ENCODE measurements around the gene MGAT4C. TPM values are rescaled to one million over a fixed set of nuclear protein-coding genes. Genes with fewer than 3 reads are reported as not detected.

The MGAT4C gene
- total RNA-seq, 3 donors from 2014 or later = 0.17 to 0.73 (median 0.35) TPM

DNA sequence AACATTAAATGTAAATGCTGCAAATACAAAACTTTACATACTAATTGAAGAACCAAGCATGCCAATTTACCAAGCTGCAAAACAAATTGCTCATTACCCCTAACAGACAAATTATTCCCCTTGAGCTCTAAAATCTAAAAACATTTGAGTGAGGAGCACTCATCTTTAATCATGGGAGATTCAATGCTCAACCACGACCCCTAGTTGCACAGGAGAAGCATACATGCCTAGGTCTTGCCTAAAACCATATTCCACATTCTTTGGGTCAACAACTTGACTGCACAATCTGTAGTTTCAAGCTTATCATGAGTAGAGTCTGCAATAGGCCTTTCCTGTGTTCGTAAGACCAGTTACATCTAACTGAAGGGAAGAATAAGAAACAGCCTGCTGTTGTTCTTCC lies 69.7 kb downstream of the MGAT4C start:
- TF ChIP-seq, protein P1, sequence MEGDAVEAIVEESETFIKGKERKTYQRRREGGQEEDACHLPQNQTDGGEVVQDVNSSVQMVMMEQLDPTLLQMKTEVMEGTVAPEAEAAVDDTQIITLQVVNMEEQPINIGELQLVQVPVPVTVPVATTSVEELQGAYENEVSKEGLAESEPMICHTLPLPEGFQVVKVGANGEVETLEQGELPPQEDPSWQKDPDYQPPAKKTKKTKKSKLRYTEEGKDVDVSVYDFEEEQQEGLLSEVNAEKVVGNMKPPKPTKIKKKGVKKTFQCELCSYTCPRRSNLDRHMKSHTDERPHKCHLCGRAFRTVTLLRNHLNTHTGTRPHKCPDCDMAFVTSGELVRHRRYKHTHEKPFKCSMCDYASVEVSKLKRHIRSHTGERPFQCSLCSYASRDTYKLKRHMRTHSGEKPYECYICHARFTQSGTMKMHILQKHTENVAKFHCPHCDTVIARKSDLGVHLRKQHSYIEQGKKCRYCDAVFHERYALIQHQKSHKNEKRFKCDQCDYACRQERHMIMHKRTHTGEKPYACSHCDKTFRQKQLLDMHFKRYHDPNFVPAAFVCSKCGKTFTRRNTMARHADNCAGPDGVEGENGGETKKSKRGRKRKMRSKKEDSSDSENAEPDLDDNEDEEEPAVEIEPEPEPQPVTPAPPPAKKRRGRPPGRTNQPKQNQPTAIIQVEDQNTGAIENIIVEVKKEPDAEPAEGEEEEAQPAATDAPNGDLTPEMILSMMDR (IDR thresholded peaks at IDR 0.05) = no peak
- no peaks in the 10 kb centered on the region for H3K9me3 ChIP-seq
- H3K36me3 ChIP-seq (ENCODE audit: low read depth) = no peaks in the 10 kb centered on the region
- intact Hi-C loops (cut with DNase I, micrococcal nuclease) = no loop called here
- DNase-seq = no peak
- no peak for ATAC-seq
- H3K4me3 ChIP-seq = no peak overlapping the region
- H3K4me1 ChIP-seq (ENCODE audit: low read depth) = no peaks in the 10 kb centered on the region

DNA sequence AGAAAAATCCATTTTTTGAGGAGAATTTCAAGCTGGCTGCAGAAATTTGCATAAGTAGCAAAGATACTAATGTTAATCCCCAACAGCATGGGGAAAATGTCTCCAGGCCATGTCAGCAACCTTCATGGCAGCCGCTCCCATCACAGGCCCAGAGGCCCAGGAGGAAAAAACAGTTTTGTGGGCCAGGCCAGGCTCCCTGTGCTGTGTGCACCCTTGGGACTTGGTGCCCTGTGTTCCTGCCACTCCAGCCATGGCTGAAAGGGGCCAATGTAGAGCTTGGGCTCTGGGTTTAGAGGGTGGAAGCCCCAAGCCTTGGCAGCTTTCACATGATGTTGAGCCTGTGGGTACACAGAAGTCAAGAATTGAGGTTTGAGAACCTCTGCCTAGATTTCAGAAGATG lies 76.3 kb downstream of the MGAT4C start:
- Histone ChIP-seq H3K9me3 (no peaks in the 10 kb centered on the region), H3K4me1 (ENCODE audit: low read depth) (no peaks in the 10 kb centered on the region), H3K4me3 (no peak overlapping the region), H3K36me3 (ENCODE audit: low read depth) (no peaks in the 10 kb centered on the region)
- intact Hi-C loops (cut with DNase I, micrococcal nuclease) = no loop called here
- no peak for ATAC-seq
- TF ChIP-seq, protein P1 (IDR thresholded peaks at IDR 0.05) = no peak
- no peak for DNase-seq

DNA sequence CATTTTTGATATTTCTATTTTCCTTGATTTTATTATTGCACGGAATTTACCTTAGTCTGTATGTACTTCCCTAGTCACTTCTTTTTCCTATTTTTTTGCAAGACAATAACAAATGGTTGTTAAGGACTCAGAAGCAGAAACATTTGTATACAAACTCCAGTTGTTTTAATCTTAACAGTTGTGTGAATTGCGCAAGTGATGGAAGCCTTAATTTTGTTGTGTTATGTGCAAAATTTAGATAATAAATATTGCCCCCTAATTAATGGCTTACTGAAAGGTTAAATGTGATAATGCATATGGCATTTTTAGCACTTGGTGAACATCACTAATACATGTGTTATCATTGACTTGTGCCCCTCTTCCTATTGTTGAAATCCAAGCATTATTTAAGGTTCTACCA lies 82.0 kb downstream of the MGAT4C start:
- intact Hi-C loops (cut with DNase I, micrococcal nuclease) = no loop called here

DNA sequence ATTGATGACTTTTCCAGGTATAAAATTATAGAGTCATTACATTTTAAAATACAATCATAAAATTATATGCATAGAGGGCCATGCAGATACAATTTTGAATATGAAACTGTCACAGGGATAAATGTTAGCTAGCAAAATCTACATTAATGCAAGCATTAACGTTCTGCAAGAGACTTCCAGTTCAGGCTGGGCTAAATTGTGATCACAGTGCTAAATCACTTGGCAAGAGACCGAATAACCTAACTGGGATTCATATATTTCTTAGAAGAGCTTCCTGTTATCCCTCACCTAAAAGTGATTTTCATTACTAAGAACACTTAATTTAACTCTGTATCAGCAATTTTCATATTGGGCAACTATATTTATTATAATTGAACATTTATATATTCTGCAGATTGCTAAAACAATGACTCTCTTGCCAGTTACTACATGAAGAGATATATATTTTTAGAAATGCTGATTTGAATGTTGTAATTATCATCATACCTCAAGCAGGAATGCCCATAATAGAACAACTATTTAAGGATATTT lies 83.2 kb downstream of the MGAT4C start:
- intact Hi-C loops (cut with DNase I, micrococcal nuclease) = no loop called here
- H3K4me3 ChIP-seq = no peak overlapping the region
- no peaks in the 10 kb centered on the region for H3K9me3 ChIP-seq
- ATAC-seq = no peak
- no peaks in the 10 kb centered on the region for H3K4me1 ChIP-seq (ENCODE audit: low read depth)
- TF ChIP-seq, protein P1 (IDR thresholded peaks at IDR 0.05) = no peak
- DNase-seq = no peak
- no peaks in the 10 kb centered on the region for H3K36me3 ChIP-seq (ENCODE audit: low read depth)

More for the DNA sequence above, 82.0 kb downstream of the MGAT4C start:
- no peak for ATAC-seq
- Histone ChIP-seq H3K4me1 (ENCODE audit: low read depth) (no peaks in the 10 kb centered on the region), H3K36me3 (ENCODE audit: low read depth) (no peaks in the 10 kb centered on the region), H3K9me3 (no peaks in the 10 kb centered on the region), H3K4me3 (no peak overlapping the region)
- TF ChIP-seq, protein P1 (IDR thresholded peaks at IDR 0.05) = no peak
- DNase-seq = no peak

DNA sequence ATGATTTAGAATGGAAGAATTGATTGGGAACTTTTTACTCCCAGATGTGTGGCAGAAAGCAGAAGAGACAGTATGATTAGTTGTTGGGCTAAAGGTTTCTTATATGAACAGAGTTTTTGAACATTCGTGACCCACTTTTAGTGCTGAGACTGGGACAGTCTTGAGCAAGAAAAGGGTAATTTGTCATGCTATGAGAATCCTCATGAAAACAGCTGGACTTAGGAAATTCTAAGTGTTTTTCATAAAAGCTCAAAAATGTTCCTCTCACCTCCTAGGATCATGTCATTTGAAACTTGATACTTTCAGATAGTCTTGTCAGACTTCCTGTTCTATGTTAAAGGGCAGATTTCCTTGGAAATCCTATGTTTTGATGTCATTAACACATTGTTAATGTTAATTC lies 86.1 kb downstream of the MGAT4C start:
- H3K4me1 ChIP-seq (ENCODE audit: low read depth) = no peaks in the 10 kb centered on the region
- TF ChIP-seq, protein P1 (IDR thresholded peaks at IDR 0.05) = no peak
- intact Hi-C loops (cut with DNase I, micrococcal nuclease) = no loop called here
- ATAC-seq (no peak), DNase-seq (no peak)
- H3K36me3 ChIP-seq (ENCODE audit: low read depth) = no peaks in the 10 kb centered on the region
- no peaks in the 10 kb centered on the region for H3K9me3 ChIP-seq
- H3K4me3 ChIP-seq = no peak overlapping the region

DNA sequence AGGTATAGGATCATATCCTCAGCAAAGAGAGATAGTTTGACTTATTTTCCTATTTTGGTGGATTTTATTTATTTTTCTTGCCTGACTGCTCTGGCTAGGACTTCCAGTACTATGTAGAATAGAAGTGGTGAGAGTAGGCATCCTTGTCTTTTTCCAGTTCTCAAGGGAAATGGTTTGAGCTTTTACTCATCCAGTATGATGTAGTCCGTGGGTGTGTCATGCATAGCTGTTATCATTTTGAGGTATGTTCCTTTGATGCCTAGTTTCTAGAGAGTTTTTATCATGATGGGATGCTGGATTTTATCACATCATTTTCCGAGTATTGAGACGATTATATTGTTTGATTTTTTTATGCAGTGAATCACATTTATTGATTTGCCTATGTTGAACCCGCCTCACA lies 97.2 kb downstream of the MGAT4C start:
- DNase-seq (no peak), ATAC-seq (no peak)
- TF ChIP-seq, protein P1 (IDR thresholded peaks at IDR 0.05) = no peak
- H3K9me3 ChIP-seq = no peaks in the 10 kb centered on the region
- H3K4me3 ChIP-seq = no peak overlapping the region
- intact Hi-C loops (cut with DNase I, micrococcal nuclease) = no loop called here
- no peaks in the 10 kb centered on the region for H3K36me3 ChIP-seq (ENCODE audit: low read depth)
- H3K4me1 ChIP-seq (ENCODE audit: low read depth) = no peaks in the 10 kb centered on the region
